ENCODE data around the gene FGD3.

DNA sequence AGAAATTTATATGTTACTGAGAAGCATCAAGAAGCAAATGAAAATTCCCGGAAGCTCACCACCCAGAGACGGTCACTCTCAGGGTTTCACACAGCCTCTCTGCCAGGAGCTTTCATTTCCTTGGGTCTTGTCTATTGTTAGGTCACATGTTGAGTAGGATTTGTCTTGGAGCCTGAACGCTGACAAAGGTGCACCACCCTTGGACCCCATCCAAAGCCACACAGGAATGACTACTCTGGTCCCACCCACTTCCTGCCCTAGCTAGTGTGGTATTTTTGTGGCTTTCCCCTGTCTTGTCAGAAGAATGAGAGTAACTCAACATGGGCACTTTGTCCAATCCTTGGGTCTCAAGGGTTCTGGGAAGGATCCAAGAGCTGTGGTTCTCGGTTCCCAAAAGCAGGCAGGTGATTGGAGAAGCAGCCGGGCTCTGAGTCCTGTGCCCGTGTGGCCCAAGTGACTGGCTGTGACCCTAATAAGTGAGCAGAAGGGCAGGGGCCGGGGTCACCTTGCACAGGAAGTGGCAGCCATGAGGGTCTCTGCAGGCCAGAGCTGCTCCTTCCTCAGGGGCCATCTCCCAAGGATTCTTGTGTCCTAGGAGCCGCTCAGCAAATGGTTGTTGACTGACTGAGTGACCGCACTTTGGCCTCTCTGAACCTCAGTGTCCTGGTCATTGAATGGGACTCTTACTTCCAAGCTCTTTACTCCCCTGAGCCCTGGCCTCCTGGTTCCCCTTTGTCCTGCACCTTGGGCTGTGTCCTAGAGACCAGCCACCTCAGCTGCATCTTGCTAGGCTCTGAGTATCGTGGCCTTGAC lies 6.9 kb downstream of the FGD3 start:
- TF ChIP-seq POLR2A (IDR thresholded peaks at IDR 0.05) (no peak), POLR2AphosphoS5 (IDR thresholded peaks at IDR 0.05) (peak; percentile 31)
- TF ChIP-seq, protein P1, sequence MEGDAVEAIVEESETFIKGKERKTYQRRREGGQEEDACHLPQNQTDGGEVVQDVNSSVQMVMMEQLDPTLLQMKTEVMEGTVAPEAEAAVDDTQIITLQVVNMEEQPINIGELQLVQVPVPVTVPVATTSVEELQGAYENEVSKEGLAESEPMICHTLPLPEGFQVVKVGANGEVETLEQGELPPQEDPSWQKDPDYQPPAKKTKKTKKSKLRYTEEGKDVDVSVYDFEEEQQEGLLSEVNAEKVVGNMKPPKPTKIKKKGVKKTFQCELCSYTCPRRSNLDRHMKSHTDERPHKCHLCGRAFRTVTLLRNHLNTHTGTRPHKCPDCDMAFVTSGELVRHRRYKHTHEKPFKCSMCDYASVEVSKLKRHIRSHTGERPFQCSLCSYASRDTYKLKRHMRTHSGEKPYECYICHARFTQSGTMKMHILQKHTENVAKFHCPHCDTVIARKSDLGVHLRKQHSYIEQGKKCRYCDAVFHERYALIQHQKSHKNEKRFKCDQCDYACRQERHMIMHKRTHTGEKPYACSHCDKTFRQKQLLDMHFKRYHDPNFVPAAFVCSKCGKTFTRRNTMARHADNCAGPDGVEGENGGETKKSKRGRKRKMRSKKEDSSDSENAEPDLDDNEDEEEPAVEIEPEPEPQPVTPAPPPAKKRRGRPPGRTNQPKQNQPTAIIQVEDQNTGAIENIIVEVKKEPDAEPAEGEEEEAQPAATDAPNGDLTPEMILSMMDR (IDR thresholded peaks at IDR 0.05): no peak
